Measurements from ENCODE around the gene ARHGAP10.

The ARHGAP10 gene

GRCh38 chr4:147731580-147732517, at the start of gene ARHGAP10:
ARHGAP10 (plus strand) TSS chr4:147732088; CDS start chr4:147732302, 214 bp downstream.
- Histone ChIP-seq H3F3A (ENCODE audit: control insufficient read depth, insufficient read depth) (0 out of 2 replicates have a peak, but pooled peaks cover 11% of the 10 kb centered on the region), H3K27ac (ENCODE audit: low read depth, low read length) (no peak within 1 kb of the TSS), H3K9me3 (ENCODE audit: control insufficient read depth, insufficient read depth, low read length) (no peaks in the 10 kb centered on the region), H4K20me1 (ENCODE audit: control insufficient read depth, insufficient read depth, low read depth, low read length) (no peaks in the 10 kb centered on the region), H3K4me1 (ENCODE audit: control insufficient read depth, low read length) (peaks cover 21% of the 10 kb centered on the region), H3K9me2 (replicated peaks; ENCODE audit: control insufficient read depth, low read length) (no peaks in the 10 kb centered on the region), H3K36me3 (ENCODE audit: control insufficient read depth, low read length) (no peaks in the 10 kb centered on the region), H3K4me2 (ENCODE audit: low read length) (peak within 1 kb of the TSS; percentile 81), H3K27me3 (ENCODE audit: control insufficient read depth, low read length) (peaks cover 47% of the 10 kb centered on the region), H3K79me2 (ENCODE audit: control insufficient read depth, low read length) (no peaks in the 10 kb centered on the region; the same call in 1 of the 2 replicates), H3K4me3 (ENCODE audit: low read length) (peak within 1 kb of the TSS; percentile 68)
- TF ChIP-seq EZH2phosphoT487 (IDR thresholded peaks at IDR 0.05; ENCODE audit: borderline replicate concordance, low read length) (no peak), CTCF (IDR thresholded peaks at IDR 0.05; ENCODE audit: low read depth, low read length, poor library complexity, severe bottlenecking) (no peak)

GRCh38 chr4:147682755-147683154, 49.1 kb upstream of the ARHGAP10 start:
- peaks cover 14% of the 10 kb centered on the region for H3K4me1 ChIP-seq (ENCODE audit: control insufficient read depth, low read length)
- H3K4me2 ChIP-seq (ENCODE audit: low read length), result peak overlapping the region; percentile 78
- peaks cover 60% of the 10 kb centered on the region for H3K79me2 ChIP-seq (ENCODE audit: control insufficient read depth, low read length)
- H3K27ac ChIP-seq (ENCODE audit: low read depth, low read length), result no peak overlapping the region
- no peaks in the 10 kb centered on the region for H3K27me3 ChIP-seq (ENCODE audit: control insufficient read depth, low read length)
- no peaks in the 10 kb centered on the region for H4K20me1 ChIP-seq (ENCODE audit: control insufficient read depth, insufficient read depth, low read depth, low read length)
- no peaks in the 10 kb centered on the region for H3K9me2 ChIP-seq (replicated peaks; ENCODE audit: control insufficient read depth, low read length)
- H3K4me3 ChIP-seq (ENCODE audit: low read length), result peak overlapping the region; percentile 94
- peaks cover 19% of the 10 kb centered on the region for H3K36me3 ChIP-seq (ENCODE audit: control insufficient read depth, low read length)
- no peaks in the 10 kb centered on the region for H3K9me3 ChIP-seq (ENCODE audit: control insufficient read depth, insufficient read depth, low read length)
- TF ChIP-seq CTCF (IDR thresholded peaks at IDR 0.05; ENCODE audit: low read depth, low read length, poor library complexity, severe bottlenecking), result no peak
- TF ChIP-seq EZH2phosphoT487 (IDR thresholded peaks at IDR 0.05; ENCODE audit: borderline replicate concordance, low read length), result no peak
- H3F3A ChIP-seq (ENCODE audit: control insufficient read depth, insufficient read depth), result no peaks in the 10 kb centered on the region

GRCh38 chr4:147683188-147683591, 48.7 kb upstream of the ARHGAP10 start:
- TF ChIP-seq EZH2phosphoT487 (IDR thresholded peaks at IDR 0.05; ENCODE audit: borderline replicate concordance, low read length) (no peak), CTCF (IDR thresholded peaks at IDR 0.05; ENCODE audit: low read depth, low read length, poor library complexity, severe bottlenecking) (no peak)
- Histone ChIP-seq H3K9me2 (replicated peaks; ENCODE audit: control insufficient read depth, low read length) (no peaks in the 10 kb centered on the region), H3K4me1 (ENCODE audit: control insufficient read depth, low read length) (peaks cover 14% of the 10 kb centered on the region), H3K79me2 (ENCODE audit: control insufficient read depth, low read length) (peaks cover 57% of the 10 kb centered on the region), H3K9me3 (ENCODE audit: control insufficient read depth, insufficient read depth, low read length) (no peaks in the 10 kb centered on the region), H4K20me1 (ENCODE audit: control insufficient read depth, insufficient read depth, low read depth, low read length) (no peaks in the 10 kb centered on the region), H3F3A (ENCODE audit: control insufficient read depth, insufficient read depth) (no peaks in the 10 kb centered on the region), H3K4me2 (ENCODE audit: low read length) (peak overlapping the region; percentile 78), H3K36me3 (ENCODE audit: control insufficient read depth, low read length) (peaks cover 16% of the 10 kb centered on the region), H3K27me3 (ENCODE audit: control insufficient read depth, low read length) (no peaks in the 10 kb centered on the region), H3K4me3 (ENCODE audit: low read length) (peak overlapping the region; percentile 94), H3K27ac (ENCODE audit: low read depth, low read length) (peak overlapping the region; percentile 66)
